ENCODE results near the gene C20orf173. TPM values are rescaled to one million over a fixed set of nuclear protein-coding genes. Genes with fewer than 3 reads are reported as not detected.
A peak's percentile ranks its signal among the peaks of the same experiment; 100 is the strongest.

The C20orf173 gene
- total and polyA plus RNA-seq, 2 donors (not counting 1 experiment from before 2014, with no cell fraction given) = not detected

DNA sequence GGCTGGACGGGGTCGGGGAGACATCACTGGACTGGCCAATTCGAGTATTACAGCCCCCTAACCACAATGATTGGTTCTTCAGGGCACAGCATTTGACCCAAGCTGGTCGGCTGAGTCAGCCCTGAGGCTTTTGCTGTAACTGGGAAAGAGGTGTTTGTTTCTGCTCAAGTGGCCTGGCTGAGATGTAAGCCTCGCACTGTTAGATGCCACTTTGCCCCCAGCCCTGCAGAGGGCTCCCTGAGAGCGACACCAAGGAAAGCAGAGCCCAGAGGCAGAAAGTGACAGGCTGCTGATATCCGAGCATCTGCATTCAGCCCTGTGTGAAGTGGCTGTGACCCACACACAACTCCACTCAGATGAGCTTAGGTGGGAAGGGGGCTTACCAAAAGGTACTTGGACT, 31.8 kb upstream of the C20orf173 start:
- Histone ChIP-seq H3K79me2 (ENCODE audit: control insufficient read depth, insufficient read depth, low read length) (no peaks in the 10 kb centered on the region), H3K27ac (ENCODE audit: insufficient read depth, low read length) (no peak overlapping the region), H3K4me3 (replicated peaks in 1 of 4; ENCODE audit: control extremely low read depth in 1 of 4, insufficient read depth in 1 of 4, low read depth in 3 of 4, low read length in 4 of 4) (no peak overlapping the region), H4K20me1 (ENCODE audit: control insufficient read depth, extremely low read depth, insufficient read depth, low read length) (no peaks in the 10 kb centered on the region), H3K36me3 (ENCODE audit: control insufficient read depth, insufficient read depth, low read length) (peaks cover 7% of the 10 kb centered on the region), H3K9me3 (ENCODE audit: control insufficient read depth, insufficient read depth, low read depth, low read length) (no peaks in the 10 kb centered on the region), H3K9ac (ENCODE audit: insufficient read depth, low read length) (no peak overlapping the region), H3K4me2 (ENCODE audit: extremely low read depth, insufficient read depth, low read length) (no peak overlapping the region), H3K27me3 (ENCODE audit: control insufficient read depth, insufficient read depth, low read length) (no peaks in the 10 kb centered on the region), H3K4me1 (ENCODE audit: control insufficient read depth, extremely low read depth, insufficient read depth, low read length) (peaks cover 4% of the 10 kb centered on the region), H2AFZ (ENCODE audit: low read length) (no peak overlapping the region)
- DNase-seq (ENCODE audit: low read depth in 2 of 2) = peak; percentile 51 to 62
- TF ChIP-seq, protein P1, sequence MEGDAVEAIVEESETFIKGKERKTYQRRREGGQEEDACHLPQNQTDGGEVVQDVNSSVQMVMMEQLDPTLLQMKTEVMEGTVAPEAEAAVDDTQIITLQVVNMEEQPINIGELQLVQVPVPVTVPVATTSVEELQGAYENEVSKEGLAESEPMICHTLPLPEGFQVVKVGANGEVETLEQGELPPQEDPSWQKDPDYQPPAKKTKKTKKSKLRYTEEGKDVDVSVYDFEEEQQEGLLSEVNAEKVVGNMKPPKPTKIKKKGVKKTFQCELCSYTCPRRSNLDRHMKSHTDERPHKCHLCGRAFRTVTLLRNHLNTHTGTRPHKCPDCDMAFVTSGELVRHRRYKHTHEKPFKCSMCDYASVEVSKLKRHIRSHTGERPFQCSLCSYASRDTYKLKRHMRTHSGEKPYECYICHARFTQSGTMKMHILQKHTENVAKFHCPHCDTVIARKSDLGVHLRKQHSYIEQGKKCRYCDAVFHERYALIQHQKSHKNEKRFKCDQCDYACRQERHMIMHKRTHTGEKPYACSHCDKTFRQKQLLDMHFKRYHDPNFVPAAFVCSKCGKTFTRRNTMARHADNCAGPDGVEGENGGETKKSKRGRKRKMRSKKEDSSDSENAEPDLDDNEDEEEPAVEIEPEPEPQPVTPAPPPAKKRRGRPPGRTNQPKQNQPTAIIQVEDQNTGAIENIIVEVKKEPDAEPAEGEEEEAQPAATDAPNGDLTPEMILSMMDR (conservative IDR thresholded peaks at IDR 0.05 in 1 of 2, IDR thresholded peaks at IDR 0.05 in 1 of 2; ENCODE audit: low read depth in 1 of 2, low read length in 2 of 2) = peak; percentile 20 to 39
- no peak for TF ChIP-seq EZH2 (IDR thresholded peaks at IDR 0.05; ENCODE audit: low read length, missing control alignments)

DNA sequence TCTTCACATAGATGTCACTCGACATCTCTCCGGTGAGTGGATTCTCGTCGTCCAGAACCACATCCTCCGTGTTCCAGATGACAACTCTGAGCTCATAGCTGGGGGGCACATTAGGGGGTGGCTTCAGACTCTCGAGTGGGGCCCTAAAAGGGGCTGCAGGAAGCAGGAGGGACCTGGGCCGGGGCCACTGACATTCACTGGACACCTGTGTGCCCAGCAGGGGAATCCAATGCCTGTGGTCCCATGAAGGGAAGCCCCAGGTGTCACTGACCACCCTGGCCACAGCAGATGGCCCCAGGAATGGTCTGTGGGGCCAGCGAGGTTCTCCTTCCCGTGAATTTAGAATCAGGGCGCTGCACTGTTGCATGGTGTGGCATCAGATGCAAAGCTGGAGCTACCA, 31.1 kb upstream of the C20orf173 start:
- H3K4me2 ChIP-seq (ENCODE audit: extremely low read depth, insufficient read depth, low read length) = no peak overlapping the region
- no peak for TF ChIP-seq EZH2 (IDR thresholded peaks at IDR 0.05; ENCODE audit: low read length, missing control alignments)
- TF ChIP-seq, protein P1 (conservative IDR thresholded peaks at IDR 0.05 in 1 of 2, IDR thresholded peaks at IDR 0.05 in 1 of 2; ENCODE audit: low read depth in 1 of 2, low read length in 2 of 2) = no peak
- peaks cover 4% of the 10 kb centered on the region for H3K4me1 ChIP-seq (ENCODE audit: control insufficient read depth, extremely low read depth, insufficient read depth, low read length)
- DNase-seq (ENCODE audit: low read depth in 2 of 2) = no peak
- no peaks in the 10 kb centered on the region for H4K20me1 ChIP-seq (ENCODE audit: control insufficient read depth, extremely low read depth, insufficient read depth, low read length)
- H3K27me3 ChIP-seq (ENCODE audit: control insufficient read depth, insufficient read depth, low read length) = no peaks in the 10 kb centered on the region
- no peaks in the 10 kb centered on the region for H3K9me3 ChIP-seq (ENCODE audit: control insufficient read depth, insufficient read depth, low read depth, low read length)
- H3K9ac ChIP-seq (ENCODE audit: insufficient read depth, low read length) = no peak overlapping the region
- no peaks in the 10 kb centered on the region for H3K79me2 ChIP-seq (ENCODE audit: control insufficient read depth, insufficient read depth, low read length)
- no peak overlapping the region for H2AFZ ChIP-seq (ENCODE audit: low read length)
- H3K27ac ChIP-seq (ENCODE audit: insufficient read depth, low read length) = no peak overlapping the region
- H3K4me3 ChIP-seq (replicated peaks in 1 of 4; ENCODE audit: control extremely low read depth in 1 of 4, insufficient read depth in 1 of 4, low read depth in 3 of 4, low read length in 4 of 4) = no peak overlapping the region
- H3K36me3 ChIP-seq (ENCODE audit: control insufficient read depth, insufficient read depth, low read length) = peaks cover 11% of the 10 kb centered on the region

DNA sequence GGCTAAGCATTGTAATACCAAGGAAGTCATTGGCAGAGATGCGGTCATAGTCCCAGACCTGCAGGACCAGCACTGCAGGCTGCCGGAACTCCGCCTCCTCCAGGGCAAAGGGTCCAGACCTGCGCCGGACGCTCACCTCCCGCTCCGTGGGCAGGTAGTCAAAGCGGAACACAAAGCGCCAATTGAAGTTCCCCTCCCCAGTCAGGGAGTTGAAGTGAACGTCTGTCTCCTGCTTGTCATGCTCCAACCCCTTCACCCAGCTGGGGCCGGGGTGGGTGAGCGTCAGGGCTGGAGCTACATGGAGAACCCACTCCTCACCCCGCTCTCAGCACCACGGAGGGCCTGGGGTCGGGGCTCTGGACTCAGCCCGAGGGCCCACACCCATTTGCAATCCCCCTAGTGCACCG, 30.7 kb upstream of the C20orf173 start:
- Histone ChIP-seq H3K4me2 (ENCODE audit: extremely low read depth, insufficient read depth, low read length) (no peak overlapping the region), H3K4me1 (ENCODE audit: control insufficient read depth, extremely low read depth, insufficient read depth, low read length) (peaks cover 4% of the 10 kb centered on the region), H3K4me3 (replicated peaks in 1 of 4; ENCODE audit: control extremely low read depth in 1 of 4, insufficient read depth in 1 of 4, low read depth in 3 of 4, low read length in 4 of 4) (no peak overlapping the region), H3K79me2 (ENCODE audit: control insufficient read depth, insufficient read depth, low read length) (no peaks in the 10 kb centered on the region), H3K9ac (ENCODE audit: insufficient read depth, low read length) (no peak overlapping the region), H3K9me3 (ENCODE audit: control insufficient read depth, insufficient read depth, low read depth, low read length) (no peaks in the 10 kb centered on the region), H3K27ac (ENCODE audit: insufficient read depth, low read length) (no peak overlapping the region), H4K20me1 (ENCODE audit: control insufficient read depth, extremely low read depth, insufficient read depth, low read length) (no peaks in the 10 kb centered on the region), H3K36me3 (ENCODE audit: control insufficient read depth, insufficient read depth, low read length) (peaks cover 12% of the 10 kb centered on the region), H2AFZ (ENCODE audit: low read length) (no peak overlapping the region), H3K27me3 (ENCODE audit: control insufficient read depth, insufficient read depth, low read length) (no peaks in the 10 kb centered on the region)
- no peak for TF ChIP-seq EZH2 (IDR thresholded peaks at IDR 0.05; ENCODE audit: low read length, missing control alignments)
- TF ChIP-seq, protein P1 (conservative IDR thresholded peaks at IDR 0.05 in 1 of 2, IDR thresholded peaks at IDR 0.05 in 1 of 2; ENCODE audit: low read depth in 1 of 2, low read length in 2 of 2) = no peak
- DNase-seq (ENCODE audit: low read depth in 2 of 2) = no peak

All from fibroblast of lung (primary cell).